Bladder microvascular endothelial cell (primary cell): ENCODE measurements around the gene KLF18. TPM values are rescaled to one million over a fixed set of nuclear protein-coding genes. Genes with fewer than 3 reads are reported as not detected.

ENCODE experiments used
- total RNA-seq: library from RNA; depleted of rRNA; stranded (reverse); fragments of >200 nt; gene quantifications from 2 replicates; pipeline ENCODE4 v1.2.3, GENCODE V29; 2014

KLF18 gene
- not detected in 2 replicates for total RNA-seq

DNA sequence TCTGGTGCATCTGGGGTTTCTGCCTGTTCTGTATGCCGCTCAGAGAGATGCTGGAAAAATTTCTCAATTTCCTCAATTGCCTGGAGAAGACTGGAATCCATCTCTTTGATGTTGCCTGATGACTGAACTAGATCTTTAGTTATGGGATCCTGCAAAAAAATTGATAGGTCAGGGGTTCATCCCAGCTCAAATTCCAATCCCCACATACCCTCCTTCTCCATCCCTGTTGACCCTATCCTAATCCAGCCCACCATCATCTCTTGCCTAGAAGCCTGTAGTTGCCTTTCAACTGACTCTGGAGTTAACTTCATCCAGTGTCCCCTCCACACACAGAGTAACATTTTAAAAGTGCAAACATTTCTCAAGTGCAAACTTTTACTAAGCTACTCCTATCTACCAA, at the start of gene KLF18:
Gene KLF18, minus strand, starts transcription at position 101 of the 400 bp plus-strand sequence. Its CDS starts 0 bp downstream, at position 101.

DNA sequence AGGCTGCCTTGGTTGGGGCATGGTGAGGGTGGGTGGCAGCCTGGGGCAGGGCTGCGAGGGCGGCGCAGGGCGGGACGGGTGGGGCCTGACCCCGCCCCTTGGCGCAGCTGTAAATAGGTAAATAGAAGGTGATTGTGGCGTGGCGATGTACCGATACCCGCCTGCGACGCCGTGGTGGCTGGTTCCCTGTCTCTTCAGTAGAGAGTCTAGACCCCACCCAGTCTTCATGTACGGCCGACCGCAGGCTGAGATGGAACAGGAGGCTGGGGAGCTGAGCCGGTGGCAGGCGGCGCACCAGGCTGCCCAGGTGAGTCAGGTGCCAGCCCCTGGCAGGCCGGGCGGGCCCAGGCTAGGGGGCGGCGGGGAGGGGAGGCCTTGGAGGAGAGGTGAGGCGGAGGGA, 22.7 kb downstream of the KLF18 start, which contains the start of gene KLF17:
Gene KLF17, plus strand, starts transcription at position 140 of the 400 bp plus-strand sequence. Its CDS starts 87 bp downstream, at position 227.

Other genes starting within 250 kb of the KLF18 start
- 0.13 TPM in 1 of 2 replicates, not detected in the other for gene ARTN, start 207.8 kb downstream of the KLF18 start, total RNA-seq
- gene IPO13, start 194.7 kb downstream of the KLF18 start, total RNA-seq: 6.6 and 14.7 TPM in 2 replicates
- 13.8 and 23.9 TPM in 2 replicates for gene DPH2, start 171.6 kb downstream of the KLF18 start, total RNA-seq
- 90.7 and 94.1 TPM in 2 replicates for gene ATP6V0B, start 166.7 kb downstream of the KLF18 start, total RNA-seq
- gene B4GALT2, start 162.4 kb downstream of the KLF18 start, total RNA-seq: 42.6 and 49.8 TPM in 2 replicates
- 1.5 and 2.4 TPM in 2 replicates for gene CCDC24, start 150.0 kb downstream of the KLF18 start, total RNA-seq
- gene SLC6A9, start 110.2 kb downstream of the KLF18 start, total RNA-seq: 0.16 and 0.63 TPM in 2 replicates
- not detected in 2 replicates for gene KLF17, start 22.8 kb downstream of the KLF18 start, total RNA-seq
- 20.1 and 24.1 TPM in 2 replicates for gene DMAP1, start 71.8 kb upstream of the KLF18 start, total RNA-seq
- gene ERI3, start 213.6 kb upstream of the KLF18 start, total RNA-seq: 24.3 and 28.3 TPM in 2 replicates